ENCODE measurements around the gene PAM16.

- no peak for TF ChIP-seq CTCF (IDR thresholded peaks at IDR 0.05)
- TF ChIP-seq POLR2A (IDR thresholded peaks at IDR 0.05), result no peak
- no peak for TF ChIP-seq POLR2AphosphoS5 (IDR thresholded peaks at IDR 0.05)
These were observed 19.0 kb downstream of the PAM16 start for GRCh38 chr16:4332083-4332482.
